ENCODE results near the gene CCDC57.

DNA sequence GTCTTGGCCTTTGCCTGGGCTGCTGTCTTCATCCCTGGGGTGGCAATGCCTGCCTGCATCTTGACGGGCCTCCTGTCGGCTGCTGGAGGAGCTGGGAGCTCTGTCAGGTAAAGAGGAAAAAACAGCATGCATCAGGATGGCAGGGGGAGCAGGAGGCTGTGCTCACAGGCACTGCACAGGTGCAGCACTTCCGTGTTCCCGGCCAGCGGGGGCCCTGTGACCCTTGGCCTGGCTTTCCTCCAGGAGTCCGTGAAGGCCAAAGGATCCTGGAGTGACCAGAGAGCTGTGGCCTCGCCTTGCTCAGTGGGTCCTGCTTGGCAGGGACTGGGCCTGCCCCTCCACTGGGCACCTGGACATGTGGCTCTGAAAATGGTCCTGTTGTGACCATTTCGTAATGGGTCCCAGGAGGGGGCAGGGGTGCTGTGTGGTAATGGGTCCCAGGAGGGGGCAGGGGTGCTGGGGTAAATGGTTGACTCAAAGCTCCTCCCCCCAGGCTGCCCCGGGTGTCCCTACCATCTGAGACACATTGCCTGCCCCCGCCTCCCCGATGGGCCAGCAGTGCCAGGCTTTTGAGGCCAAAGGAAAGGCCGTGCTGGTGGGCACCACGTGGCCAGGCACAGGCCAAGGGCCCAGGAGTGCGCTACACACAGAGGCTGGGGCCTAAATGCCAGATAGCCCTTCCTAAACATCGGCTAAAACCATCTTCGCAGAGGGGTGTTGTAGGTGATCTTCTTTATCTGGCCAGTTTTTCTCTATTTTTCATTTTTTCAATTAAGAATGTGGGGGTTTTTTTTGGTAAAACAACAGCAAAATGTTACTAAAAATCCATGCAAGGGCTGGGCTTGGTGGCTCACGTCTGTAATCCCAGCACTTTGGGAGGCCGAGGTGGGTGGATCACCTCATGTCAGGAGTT lies 110.6 kb downstream of the CCDC57 start:
- TF ChIP-seq, protein P1, sequence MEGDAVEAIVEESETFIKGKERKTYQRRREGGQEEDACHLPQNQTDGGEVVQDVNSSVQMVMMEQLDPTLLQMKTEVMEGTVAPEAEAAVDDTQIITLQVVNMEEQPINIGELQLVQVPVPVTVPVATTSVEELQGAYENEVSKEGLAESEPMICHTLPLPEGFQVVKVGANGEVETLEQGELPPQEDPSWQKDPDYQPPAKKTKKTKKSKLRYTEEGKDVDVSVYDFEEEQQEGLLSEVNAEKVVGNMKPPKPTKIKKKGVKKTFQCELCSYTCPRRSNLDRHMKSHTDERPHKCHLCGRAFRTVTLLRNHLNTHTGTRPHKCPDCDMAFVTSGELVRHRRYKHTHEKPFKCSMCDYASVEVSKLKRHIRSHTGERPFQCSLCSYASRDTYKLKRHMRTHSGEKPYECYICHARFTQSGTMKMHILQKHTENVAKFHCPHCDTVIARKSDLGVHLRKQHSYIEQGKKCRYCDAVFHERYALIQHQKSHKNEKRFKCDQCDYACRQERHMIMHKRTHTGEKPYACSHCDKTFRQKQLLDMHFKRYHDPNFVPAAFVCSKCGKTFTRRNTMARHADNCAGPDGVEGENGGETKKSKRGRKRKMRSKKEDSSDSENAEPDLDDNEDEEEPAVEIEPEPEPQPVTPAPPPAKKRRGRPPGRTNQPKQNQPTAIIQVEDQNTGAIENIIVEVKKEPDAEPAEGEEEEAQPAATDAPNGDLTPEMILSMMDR (optimal IDR thresholded peaks at IDR 0.05 in 1 of 3, IDR thresholded peaks at IDR 0.05 in 1 of 3, conservative IDR thresholded peaks at IDR 0.05 in 1 of 3; ENCODE audit: extremely low read depth in 1 of 3, insufficient read depth in 2 of 3, low read length in 3 of 3), result no peak
- TF ChIP-seq EZH2 (IDR thresholded peaks at IDR 0.05; ENCODE audit: low read length), result no peak

All from keratinocyte (primary cell).